Measurements from ENCODE around the gene KIF2A.
"Not testable (repeated sequence)": the region's sequence is repeated elsewhere in the genome, so short reads cannot be mapped to it uniquely, and the experiment has no call there.

KIF2A gene

GRCh38 chr5:62289813-62290212 is 16.2 kb upstream of the KIF2A start:
- intact Hi-C loops (cut with DNase I): no loop called here
- no peak for DNase-seq

GRCh38 chr5:62291829-62292228 is 14.2 kb upstream of the KIF2A start:
- intact Hi-C loops (cut with DNase I): not testable (repeated sequence)
- peak in 1 of 10 donors; percentile 69 for DNase-seq

DNA sequence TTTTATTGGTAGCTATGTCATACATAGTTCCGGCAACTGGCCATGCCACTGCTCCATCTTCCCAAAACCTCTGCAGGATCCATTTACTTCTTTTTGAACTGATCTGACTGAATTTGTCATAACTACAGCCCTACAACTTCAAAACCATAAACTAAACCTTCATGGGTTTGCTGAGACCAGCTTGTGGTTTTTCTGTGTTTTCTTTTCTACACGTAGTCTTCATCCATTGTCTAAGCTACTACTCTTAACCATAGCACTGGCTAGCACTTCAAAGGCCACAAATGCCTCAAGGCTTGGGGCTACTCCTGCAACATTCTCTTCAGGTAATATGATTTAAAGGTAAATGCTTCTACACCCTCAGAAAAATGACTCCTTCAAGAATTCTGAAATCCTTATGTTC is 9.0 kb upstream of the KIF2A start:
- intact Hi-C loops (cut with DNase I): no loop called here
- no peak for DNase-seq

DNA sequence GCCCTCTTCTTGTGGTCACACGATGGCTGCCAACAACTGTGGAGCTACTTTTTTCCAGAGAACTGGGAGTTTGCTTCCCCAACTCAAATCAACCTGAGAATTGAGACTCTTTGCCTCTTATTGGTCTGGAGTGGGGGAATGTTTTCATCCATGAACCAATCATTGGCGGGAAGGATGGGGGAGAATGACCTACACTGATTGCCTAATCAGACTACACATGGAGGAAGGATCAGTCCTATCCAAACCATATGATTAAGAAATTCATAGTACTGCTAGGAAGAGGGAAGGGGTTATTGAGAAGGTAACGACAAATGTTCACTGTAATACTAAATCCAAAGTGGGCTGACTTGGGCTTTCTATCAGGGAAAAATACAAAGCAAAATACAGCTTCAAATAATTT is 7.9 kb upstream of the KIF2A start:
- no peak for DNase-seq
- intact Hi-C loops (cut with DNase I): no loop called here

GRCh38 chr5:62299101-62299500 is 6.9 kb upstream of the KIF2A start:
- intact Hi-C loops (cut with DNase I): no loop called here
- no peak for DNase-seq

- no peak for DNase-seq
- intact Hi-C loops (cut with DNase I): no loop called here
Observed at GRCh38 chr5:62299600-62299999, 6.4 kb upstream of the KIF2A start.

GRCh38 chr5:62305358-62305714 is 670 bp upstream of the KIF2A start:
- no peak for DNase-seq
- intact Hi-C loops (cut with DNase I): loop anchor here (5.0 kb wide), 1 partner anchor 97 kb away; the partner anchor contains the start of gene DIMT1

DNA sequence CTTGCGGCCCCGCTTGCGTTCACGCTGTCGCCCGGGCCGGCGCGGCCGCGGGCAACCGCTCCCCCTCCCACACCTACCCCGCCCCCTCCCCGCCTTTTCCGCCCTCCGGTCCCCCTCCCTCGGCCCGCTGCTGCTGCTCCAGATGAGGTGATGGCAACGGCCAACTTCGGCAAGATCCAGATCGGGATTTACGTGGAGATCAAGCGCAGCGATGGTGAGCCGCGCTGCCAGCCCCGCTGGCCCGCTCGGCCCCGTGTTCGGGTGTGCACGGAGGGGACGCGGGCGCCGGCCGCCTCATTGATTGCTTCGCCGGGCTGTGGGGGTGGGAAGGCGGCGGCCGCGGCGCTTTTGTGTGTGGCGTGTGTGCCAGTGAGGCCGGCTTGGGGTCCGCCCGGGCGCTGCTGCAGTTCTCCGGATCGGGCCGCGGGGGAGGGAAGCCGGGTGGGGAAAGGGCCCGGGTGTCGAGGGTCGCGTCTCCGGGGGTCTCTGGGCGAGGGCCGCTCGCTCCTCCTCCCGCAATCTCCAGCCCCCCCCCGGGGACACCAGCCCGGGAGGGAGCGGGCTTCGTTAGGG is 403 bp downstream of the KIF2A start:
- intact Hi-C loops (cut with DNase I): loop anchor here (2.0 to 5.0 kb wide), 2 partner anchors 48 to 96 kb away; partner anchors contain the start of gene DIMT1
- DNase-seq: peak in 7 of 10 donors; percentile 27 to 90 (median 53)

- intact Hi-C loops (cut with DNase I): loop anchor here (2.0 to 5.0 kb wide), 2 partner anchors 48 to 95 kb away; partner anchors contain the start of gene DIMT1
- DNase-seq: peak in 6 of 10 donors; percentile 17 to 84 (median 36)
Observed at GRCh38 chr5:62306896-62307689, 1.1 kb downstream of the KIF2A start.

GRCh38 chr5:62308439-62308838 is 2.4 kb downstream of the KIF2A start:
- intact Hi-C loops (cut with DNase I): loop anchor here (5.0 kb wide), 1 partner anchor 94 kb away; the partner anchor contains the start of gene DIMT1
- no peak for DNase-seq

GRCh38 chr5:62309107-62309506 is 3.1 kb downstream of the KIF2A start:
- no peak for DNase-seq
- intact Hi-C loops (cut with DNase I): loop anchor here (5.0 kb wide), 1 partner anchor 93 kb away; the partner anchor contains the start of gene DIMT1

DNA sequence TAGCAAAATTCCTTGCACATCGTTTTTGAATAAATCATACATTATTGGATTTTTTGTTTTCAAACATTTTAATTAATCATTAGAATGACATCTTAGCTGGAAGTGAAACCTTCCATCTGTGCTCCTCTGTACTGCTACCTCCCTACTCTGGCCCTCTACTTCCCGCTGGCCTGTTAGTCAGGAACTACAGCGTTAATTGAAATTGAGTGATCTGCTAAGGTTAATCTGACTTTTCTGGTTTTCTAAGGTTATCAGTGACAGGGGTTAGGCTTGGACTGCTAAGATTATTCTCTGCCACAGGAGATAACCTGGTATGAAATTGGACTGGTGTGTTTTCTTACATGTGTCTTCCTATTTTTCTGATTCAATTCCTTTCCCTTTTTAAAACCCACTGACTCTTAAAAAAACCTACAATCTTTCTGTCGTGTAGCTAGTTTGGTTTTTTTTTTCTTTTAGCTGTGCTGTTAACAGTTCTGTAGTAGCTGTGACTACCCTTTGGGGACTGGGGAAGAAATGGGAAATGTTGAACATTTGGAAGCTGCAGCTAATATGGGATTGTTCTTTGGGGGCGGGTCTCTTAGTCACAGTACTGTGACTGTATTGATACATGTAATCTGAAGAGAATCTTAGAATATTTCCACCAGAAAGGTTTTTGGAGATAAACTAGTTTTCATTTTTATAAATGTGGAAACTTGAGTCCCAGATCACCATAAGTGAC is 4.6 kb downstream of the KIF2A start:
- no peak for DNase-seq
- intact Hi-C loops (cut with DNase I): no loop called here

DNA sequence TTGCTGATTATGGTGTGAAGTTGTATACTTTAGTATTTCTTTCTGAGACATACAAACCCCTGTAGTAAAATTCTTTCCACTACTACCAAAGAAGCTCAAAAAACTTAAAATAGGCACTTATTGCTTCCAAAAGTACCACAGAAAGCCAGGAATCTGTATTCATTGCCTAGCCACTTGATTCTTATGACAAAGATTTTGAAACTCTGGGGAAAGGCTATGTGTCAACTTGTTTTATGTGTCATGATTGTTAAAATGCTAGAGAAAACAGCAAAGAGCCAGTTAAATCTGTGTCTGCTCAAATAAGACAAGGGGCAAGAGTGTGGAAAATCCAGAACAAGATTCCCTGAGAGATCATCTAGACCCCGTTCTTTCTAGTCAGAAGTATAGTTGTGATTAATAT is 6.0 kb downstream of the KIF2A start:
- intact Hi-C loops (cut with DNase I): no loop called here
- DNase-seq: no peak

DNA sequence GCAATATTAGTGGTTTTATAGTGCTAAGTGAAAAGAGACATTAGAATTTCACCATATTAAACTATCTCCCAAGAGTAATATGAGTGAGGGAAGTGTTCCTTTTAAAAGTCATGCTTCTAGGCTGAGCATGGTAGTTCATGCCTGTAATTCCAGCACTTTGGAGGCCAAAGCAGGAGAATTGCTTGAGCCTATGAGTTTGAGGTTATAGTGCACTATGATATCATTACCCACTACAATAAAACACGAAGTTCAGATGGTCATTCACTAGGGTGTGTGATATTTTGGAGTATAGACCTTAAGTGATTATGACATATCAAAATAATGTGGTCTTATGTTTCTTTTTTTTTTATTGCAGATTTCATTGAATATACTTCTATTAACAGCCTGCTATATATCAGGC is 6.7 kb downstream of the KIF2A start:
- DNase-seq: no peak
- intact Hi-C loops (cut with DNase I): no loop called here

- intact Hi-C loops (cut with DNase I): no loop called here
- no peak for DNase-seq
Observed at GRCh38 chr5:62314213-62314830, 8.3 kb downstream of the KIF2A start.

- intact Hi-C loops (cut with DNase I): no loop called here
- no peak for DNase-seq
Observed at GRCh38 chr5:62315376-62316175, 9.6 kb downstream of the KIF2A start.

DNA sequence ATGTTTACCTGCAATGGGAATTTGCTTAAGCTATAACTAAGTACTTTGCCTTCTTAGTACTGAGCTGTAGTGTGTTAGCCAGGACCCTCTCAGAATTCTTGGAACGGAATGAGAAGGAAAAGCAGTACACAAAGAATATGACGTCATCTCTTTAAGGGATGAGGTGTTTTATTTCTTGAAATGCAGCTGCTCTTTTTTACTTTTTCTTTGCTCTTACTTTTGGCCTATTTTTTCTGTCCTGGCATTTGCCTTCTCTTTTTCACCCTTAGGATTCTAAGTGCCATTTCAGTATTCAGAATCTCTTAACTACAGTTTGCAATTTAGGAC is 10.1 kb downstream of the KIF2A start:
- intact Hi-C loops (cut with DNase I): no loop called here
- no peak for DNase-seq

GRCh38 chr5:62317810-62318209 is 11.8 kb downstream of the KIF2A start:
- intact Hi-C loops (cut with DNase I): no loop called here
- DNase-seq: no peak

- DNase-seq: no peak
- intact Hi-C loops (cut with DNase I): no loop called here
Observed at GRCh38 chr5:62322484-62322883, 16.5 kb downstream of the KIF2A start.

DNA sequence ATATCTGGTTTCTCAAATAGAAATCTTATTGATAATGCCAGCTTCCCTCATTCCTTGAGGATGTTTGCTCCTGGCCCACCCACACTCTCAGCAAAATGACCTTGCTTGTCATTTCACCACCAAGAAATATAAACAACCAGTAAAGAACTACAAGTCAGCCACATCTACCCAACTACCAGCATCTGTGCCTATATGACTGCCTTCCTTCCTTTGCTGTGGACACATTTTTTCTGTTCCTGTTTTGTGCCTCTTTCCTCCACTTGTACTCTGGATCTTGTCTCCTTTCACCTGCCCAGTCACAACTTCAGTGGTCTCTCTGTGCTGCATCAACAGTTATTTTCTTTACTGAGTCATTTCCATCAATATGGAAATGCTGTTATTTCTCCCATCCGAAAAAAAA is 20.3 kb downstream of the KIF2A start:
- DNase-seq: no peak
- intact Hi-C loops (cut with DNase I): no loop called here

Data from posterior cingulate gyrus (tissue), 11 donors.